ENCODE data around the gene TOP2A.
"Not testable (repeated sequence)": the region's sequence is repeated elsewhere in the genome, so short reads cannot be mapped to it uniquely, and the experiment has no call there.

Gene TOP2A

DNA sequence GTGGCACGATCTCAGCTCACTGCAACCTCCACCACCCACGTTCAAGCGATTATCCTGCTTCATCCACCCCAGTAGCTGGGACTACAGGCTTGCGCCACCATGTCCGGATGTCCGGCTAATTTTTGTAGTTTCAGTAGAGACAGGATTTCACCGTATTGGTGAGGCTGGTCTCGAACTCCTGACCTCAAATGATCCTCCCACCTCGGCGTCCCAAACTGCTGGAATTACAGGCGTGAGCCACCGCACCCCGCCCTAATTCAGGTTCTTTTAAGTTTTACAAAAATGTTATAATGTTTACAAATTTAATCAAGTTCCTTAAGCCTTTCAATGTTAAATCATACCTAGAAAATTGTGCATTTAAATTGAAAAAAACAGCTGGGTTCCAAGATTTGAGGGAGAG is 39.9 kb downstream of the TOP2A start:
- in situ Hi-C loops (cut with MboI; ENCODE audit: low sequenced_read_pairs) = no loop called here

DNA sequence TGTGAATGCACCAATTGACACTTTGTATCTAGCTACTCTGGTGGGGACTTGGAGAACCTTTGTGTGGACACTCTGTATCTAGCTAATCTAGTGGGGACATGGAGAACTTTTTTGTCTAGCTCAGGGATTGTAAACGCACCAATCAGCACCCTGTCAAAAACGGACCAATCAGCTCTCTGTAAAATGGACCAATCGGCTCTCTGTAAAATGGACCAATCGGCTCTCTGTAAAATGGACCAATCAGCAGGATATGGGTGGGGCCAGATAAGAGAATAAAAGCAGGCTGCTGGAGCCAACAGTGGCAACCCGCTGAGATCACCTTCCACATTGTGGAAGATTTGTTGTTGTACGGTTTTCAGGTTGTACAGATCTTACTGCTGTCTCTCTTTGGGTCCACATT is 41.2 kb downstream of the TOP2A start:
- in situ Hi-C loops (cut with MboI; ENCODE audit: low sequenced_read_pairs) = not testable (repeated sequence)

DNA sequence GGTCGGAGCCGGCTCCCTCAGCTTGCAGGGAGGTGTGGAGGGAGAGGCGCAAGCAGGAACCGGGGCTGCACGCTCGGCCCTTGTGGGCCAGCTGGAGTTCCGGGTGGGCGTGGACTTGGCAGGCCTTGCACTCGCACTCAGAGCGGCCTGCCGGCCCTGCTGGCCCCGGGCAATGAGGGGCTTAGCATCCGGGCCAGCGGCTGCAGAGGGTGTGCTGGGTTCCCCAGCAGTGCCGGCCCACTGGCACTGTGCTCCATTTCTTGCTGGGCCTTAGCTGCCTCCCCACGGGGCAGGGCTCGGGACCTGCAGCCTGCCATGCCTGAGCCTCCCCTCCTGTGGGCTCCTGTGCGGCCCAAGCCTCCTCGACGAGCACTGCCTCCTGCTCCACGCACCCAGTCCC is 41.9 kb downstream of the TOP2A start:
- in situ Hi-C loops (cut with MboI; ENCODE audit: low sequenced_read_pairs) = not testable (repeated sequence)

DNA sequence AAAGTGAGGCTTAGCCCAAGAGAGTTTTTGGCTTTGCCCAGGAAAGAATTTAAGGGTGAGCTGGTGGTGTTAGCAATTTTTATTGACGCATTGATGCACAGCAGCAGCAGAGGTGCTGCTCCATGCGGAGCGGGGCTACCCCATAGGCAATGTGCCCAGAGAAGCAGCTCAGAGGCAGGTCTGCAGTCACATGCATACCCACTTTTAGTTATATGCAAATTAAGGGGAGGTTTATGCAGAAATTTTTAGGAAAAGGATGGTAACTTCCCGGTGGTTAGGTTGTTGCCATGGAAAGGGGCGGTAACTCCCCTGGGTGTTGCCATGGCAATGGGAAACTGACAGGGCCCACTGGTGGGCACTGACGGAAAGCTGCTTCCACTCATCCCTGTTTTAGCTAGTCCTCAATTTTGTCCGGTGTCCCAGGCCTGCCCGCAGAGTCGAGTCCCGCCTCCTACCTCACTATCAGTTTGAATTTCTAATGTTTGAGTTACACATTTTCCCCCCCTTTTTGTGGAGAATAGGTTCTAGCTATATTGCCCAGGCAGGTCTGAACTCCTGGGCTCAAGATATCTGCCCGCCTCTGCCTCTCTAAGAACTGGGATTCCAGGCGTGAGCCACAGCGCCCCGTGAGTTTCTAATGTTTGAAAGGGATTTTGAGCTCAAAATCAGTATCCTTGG is 42.7 kb downstream of the TOP2A start:
- in situ Hi-C loops (cut with MboI; ENCODE audit: low sequenced_read_pairs) = no loop called here

DNA sequence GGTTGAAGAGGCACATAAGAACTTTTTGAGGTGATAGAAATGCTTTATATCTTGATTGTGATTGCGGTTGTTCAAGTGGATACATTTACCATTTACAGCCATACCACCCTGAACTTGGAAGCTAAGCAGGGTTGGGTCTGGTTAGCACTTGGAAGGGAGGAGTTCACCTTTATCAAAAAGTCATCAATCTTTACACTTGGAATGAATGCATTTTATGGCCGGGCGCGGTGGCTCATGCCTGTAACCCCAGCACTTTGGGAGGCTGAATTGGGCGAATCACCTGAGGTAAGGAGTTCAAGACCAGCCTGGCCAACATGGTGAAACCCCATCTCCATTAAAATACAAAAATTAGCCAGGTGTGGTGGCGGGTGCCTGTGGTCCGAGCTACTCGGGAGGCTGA is 43.7 kb downstream of the TOP2A start:
- in situ Hi-C loops (cut with MboI; ENCODE audit: low sequenced_read_pairs) = no loop called here

DNA sequence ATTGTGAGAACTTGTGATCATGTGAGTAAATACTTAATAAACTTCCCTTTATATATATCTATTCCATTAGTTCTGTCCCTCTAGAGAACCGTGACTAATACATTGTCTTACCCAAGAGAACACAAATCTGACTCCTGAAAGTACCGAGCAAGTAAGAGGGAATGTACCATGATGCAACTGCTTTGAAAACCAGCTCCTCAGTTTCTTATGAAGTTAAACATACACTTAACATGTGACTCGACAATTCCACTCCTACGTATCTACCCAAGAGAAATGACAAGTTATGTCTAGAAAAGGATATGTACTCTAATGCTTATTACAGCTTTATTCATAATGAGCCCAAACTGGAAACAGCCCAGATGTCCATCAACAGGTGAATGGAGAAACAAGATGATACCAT is 44.4 kb downstream of the TOP2A start:
- in situ Hi-C loops (cut with MboI; ENCODE audit: low sequenced_read_pairs) = no loop called here

DNA sequence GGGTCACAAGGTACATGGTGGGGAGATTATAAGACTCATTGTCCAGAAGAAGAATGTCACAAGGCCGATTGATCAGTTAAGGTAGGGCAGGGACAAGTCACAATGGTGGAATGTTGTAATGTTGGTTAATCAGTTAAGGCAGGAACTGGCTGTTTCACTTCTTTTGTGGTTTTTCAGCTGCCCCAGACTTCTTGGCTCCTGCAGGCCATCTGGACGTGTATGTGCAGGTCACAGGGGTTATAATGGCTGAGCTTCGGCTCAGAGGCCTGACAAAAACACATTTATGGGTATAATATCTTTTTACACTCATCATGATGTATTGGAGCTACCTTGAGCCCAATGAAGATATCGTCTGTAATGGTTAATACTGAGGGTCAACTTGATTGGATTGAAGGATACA is 45.1 kb downstream of the TOP2A start:
- in situ Hi-C loops (cut with MboI; ENCODE audit: low sequenced_read_pairs) = not testable (repeated sequence)

DNA sequence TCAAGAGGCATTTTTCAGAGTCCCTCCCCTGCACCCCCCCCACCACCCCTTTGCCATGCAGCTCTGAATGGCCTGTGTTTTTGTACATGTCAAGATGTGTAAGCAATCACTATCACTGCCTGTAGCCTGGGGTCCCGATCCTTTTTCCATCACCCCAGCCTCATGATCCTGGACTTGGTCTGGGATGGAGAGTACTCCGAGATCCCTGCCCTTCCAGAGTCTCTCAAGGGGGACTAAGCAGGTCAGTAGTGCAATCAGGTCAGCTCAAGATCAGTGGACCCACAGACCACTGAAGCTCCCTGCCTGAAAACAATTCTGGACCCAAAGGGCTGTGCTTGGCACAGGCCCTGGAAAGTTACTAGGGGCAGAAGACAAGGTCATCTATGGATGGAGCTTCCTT is 45.7 kb downstream of the TOP2A start:
- in situ Hi-C loops (cut with MboI; ENCODE audit: low sequenced_read_pairs) = no loop called here

DNA sequence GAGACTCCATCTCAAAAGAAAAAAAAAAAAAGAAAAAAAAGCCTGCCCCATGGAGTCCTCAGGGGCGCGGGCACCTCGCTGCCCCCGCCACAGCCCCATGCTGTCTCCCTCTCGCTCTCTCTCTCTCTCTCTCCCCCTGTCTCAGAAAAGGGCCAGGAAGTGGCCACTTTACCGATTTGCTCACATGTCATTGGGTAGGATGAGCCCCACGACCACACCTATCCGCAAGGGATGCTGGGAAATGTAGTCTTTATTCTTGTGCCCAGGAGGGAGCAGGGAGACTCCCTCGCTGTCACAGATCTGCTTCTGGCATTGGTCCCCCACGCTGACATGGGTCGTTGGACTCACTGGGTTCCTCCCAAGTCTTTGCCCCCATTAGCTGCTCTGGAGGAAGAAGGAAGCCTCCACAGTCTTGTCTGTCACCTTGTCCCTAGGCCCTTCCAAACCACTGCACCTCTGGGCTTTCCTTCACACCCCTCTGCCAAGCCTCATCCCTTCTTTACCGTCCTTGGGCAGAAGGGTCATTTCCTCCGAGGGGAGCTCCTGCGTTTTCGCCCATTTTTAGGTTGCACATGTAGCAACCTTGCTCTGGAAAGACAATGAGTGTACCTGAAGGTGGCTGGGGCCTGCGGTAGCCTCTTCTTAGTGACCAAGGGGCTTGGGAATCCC is 46.3 kb downstream of the TOP2A start:
- in situ Hi-C loops (cut with MboI; ENCODE audit: low sequenced_read_pairs) = no loop called here

DNA sequence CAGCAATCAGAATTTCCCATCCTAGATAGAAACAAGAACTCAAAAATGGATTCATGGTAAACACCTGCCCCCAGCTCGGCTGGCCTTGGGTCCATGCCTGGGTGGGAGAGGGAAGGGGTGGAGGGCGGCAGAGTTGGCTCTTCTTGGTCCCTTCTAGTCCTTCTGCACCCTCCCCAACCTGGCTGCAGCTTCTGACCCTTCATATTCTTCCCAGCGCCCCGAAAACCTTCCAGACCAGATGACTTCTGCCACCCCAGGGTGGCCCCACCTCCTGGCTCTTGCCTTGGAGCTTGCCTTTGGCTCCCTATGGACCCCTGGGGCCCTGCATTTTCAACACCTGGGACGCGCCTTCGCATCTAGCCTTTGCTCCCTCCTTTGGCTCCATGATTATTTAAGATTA is 47.8 kb downstream of the TOP2A start:
- in situ Hi-C loops (cut with MboI; ENCODE audit: low sequenced_read_pairs) = loop anchor here (10.0 kb wide), 1 partner anchor 165 kb away; no protein-coding TSS in a partner anchor

DNA sequence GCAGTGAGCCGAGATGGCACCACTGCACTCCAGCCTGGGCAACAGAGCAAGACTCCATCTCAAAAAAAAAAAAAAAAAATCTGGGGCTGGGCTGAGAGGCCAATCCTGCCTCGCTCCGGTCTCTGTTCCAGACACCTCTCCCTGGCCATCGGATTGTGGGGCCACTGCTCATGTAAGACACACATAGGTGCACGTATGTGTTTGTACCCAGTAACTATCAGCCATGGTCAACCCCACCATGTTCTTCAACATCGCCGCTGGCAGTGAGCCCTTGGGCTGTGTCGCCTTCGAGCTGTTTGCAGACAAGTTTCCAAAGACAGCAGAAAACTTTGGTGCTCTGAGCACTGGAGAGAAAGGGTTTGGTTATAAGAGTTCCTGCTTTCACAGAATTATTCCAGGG is 50.0 kb downstream of the TOP2A start:
- in situ Hi-C loops (cut with MboI; ENCODE audit: low sequenced_read_pairs) = loop anchor here (10.0 kb wide), 1 partner anchor 167 kb away; no protein-coding TSS in a partner anchor

DNA sequence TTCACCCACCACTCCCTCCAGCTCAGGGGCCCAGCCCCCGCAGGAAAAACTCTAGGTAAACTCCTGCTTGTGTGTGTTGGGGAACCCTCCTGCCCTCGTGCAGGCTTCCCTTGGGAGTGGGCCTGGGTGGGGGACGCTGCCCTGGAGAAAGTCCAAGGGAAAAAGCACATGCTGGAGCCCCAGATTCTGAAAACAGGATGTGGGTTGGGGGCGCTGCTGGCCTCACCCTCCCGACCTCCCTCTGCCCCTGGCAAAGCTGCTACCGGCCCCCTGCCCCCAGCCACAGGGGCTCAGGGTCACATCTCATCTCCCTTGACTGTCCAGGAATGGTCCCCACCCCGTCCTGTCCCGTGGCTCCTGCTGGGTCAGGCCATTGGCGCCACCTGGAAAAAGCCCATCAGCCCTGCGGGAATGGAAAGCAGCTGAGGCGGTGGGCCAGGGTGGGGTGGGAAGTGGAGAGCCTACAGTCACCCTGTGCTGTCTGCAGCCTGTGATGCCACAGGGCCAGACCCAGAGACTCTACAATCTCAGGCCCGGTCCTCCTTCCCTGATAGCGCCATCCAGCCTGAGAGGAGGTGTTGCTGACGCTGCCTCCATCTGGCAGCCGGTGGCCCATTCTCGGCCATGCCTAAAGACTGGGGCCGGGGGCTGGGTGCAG is 50.7 kb downstream of the TOP2A start:
- in situ Hi-C loops (cut with MboI; ENCODE audit: low sequenced_read_pairs) = loop anchor here (10.0 kb wide), 1 partner anchor 168 kb away; no protein-coding TSS in a partner anchor

DNA sequence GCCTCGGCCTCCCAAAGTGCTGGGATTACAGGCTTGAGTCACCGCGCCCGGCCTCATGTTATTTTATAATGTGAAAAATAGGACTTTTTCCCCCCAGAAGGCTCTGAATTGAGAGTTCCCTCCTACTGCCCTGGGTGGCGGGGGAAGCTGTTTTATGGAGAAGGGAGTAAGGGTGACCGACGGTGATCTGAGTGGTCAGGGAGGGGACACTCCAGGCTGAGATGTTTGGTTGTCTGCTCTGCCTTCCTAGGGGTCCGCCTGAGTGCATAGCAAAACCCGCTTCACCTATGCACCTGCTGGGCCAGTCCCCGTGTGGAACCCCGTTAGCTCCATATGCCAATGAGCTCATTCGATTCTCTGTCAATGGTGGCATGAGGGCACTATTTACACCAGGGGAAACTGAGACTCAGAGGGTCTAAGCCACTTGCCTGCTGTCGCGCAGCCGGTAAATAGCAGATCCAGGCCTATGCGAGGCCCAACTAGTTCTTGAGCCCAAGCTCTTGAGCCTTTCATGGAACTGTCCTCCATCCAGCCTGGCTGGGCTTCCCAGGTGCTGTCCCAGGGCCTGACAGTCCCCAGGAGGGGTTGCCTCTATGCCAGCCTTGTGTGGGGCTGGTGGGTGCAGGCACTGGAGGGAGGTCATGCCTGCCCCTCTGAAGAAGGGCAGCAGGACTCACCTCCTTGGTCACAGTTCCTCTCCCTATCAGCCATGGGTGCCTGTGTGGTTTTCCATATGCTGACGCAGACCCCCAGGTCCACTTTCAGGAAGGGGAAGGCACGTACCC is 51.4 kb downstream of the TOP2A start:
- in situ Hi-C loops (cut with MboI; ENCODE audit: low sequenced_read_pairs) = loop anchor here (10.0 kb wide), 1 partner anchor 169 kb away; no protein-coding TSS in a partner anchor

DNA sequence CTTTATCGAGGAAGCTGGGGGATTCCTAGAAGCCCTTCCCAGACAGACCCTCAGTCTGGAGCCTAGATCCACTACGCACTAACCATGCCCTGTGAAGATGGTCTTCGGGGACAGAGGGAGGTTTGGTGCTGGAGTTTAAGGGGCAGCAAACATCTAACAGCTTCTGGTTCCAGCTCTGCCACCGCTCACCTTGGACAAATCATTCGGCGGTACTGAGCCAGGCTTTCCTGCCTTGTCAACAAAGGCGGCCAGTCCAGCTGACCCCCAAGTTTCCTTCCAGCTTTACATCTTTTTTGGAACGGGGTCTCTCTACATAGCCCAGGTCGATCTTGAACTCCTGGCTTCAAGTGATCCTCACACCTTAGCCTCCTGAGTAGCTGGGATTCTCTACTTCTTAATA is 52.8 kb downstream of the TOP2A start:
- in situ Hi-C loops (cut with MboI; ENCODE audit: low sequenced_read_pairs) = loop anchor here (10.0 kb wide), 1 partner anchor 170 kb away; no protein-coding TSS in a partner anchor

DNA sequence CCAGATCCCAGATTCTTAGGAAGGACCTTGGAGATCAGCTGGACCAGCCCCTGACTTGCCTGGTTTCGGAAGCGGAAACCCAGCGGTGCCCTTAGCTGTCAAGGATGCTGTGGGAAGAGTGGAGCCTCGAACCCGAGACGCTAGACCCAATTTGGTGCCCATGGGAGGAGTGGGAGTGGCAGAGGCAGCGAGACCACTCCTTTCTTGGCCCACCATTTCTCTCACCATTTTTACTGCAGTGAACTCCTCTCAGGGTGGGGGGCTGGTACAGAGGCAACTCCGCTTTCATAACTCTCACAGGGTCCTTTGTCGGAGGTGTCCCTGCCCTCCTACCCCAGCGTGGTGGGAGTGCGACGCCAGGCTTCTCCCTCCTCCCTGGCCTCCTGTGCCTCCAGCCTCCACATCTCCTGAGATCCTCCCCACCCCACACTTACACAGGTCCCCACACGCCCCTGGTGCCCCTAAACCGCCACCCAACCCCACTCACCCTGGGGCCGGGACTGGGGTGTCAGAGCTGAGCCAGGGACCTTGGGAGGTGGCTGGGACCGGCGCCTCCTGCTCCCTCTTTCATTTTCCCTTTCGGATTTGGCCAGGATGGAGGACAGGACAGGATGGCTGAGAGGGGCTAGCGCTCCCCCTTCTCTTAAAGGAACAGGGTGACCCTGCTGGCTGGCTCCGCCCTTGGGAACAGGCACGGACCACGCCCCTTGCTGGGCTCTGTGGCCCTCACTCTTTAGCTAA is 53.4 kb downstream of the TOP2A start, which contains the start of gene GJD3:
GJD3 (minus strand) TSS at position 617 of the 741 bp plus-strand sequence. CDS start 922 bp downstream, outside the sequence.
- in situ Hi-C loops (cut with MboI; ENCODE audit: low sequenced_read_pairs) = loop anchor here (10.0 kb wide), 1 partner anchor 171 kb away; no protein-coding TSS in a partner anchor

DNA sequence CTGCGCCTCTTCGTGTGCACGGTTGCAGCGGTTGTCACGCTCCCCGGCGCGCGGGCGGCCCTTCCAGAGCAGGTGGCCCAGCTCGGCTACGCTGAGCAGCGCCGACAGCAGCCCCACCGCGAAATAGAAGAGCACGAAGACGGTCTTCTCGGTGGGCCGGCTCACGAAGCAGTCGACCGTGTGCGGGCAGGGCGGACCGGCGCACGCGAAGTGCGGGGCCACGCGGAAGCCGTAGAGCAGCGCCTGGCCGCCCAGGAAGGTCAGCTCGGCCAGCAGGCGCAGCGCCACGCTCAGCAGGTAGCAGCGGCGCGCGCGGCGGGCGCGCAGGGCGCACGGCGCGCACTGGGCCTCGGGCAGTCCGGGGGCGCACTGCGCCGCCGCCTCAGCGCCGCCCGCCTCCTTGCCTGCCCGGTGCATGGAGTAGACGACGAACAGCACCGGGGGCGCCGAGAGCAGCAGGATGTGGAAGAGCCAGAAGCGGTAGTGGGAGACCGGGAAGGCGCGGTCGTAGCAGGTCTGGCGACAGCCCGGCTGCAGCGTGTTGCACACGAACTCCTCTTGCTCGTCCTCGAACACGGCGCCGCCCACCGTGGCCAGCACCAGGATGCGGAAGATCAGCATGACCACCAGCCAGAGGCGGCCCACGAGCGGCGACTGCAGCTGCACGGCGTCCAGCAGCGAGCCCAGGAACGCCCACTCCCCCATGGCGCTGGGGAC is 54.4 kb downstream of the TOP2A start:
- in situ Hi-C loops (cut with MboI; ENCODE audit: low sequenced_read_pairs) = loop anchor here (10.0 kb wide), 1 partner anchor 172 kb away; no protein-coding TSS in a partner anchor

DNA sequence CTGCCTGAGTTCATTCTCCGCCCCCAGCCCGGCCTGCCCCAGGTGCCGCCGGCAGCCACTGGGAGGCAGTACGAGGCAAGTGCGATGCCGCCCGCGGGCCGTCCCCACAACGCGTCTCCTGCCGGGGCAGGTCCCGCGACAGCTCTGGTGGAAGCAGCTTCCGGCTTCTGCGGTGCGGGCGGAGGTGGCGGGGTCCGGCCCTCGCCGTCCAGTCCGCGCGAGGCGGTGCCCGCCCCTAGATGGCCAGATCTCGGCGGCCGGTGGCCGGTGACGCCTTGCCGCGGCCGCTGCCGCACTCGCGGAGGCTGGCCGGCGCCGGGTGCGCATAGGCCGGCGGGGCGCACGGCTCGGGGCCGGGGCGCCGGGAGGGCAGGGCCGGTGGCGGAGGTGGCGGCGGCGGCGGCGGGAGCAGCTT is 55.0 kb downstream of the TOP2A start:
- in situ Hi-C loops (cut with MboI; ENCODE audit: low sequenced_read_pairs) = loop anchor here (10.0 kb wide), 1 partner anchor 172 kb away; no protein-coding TSS in a partner anchor

DNA sequence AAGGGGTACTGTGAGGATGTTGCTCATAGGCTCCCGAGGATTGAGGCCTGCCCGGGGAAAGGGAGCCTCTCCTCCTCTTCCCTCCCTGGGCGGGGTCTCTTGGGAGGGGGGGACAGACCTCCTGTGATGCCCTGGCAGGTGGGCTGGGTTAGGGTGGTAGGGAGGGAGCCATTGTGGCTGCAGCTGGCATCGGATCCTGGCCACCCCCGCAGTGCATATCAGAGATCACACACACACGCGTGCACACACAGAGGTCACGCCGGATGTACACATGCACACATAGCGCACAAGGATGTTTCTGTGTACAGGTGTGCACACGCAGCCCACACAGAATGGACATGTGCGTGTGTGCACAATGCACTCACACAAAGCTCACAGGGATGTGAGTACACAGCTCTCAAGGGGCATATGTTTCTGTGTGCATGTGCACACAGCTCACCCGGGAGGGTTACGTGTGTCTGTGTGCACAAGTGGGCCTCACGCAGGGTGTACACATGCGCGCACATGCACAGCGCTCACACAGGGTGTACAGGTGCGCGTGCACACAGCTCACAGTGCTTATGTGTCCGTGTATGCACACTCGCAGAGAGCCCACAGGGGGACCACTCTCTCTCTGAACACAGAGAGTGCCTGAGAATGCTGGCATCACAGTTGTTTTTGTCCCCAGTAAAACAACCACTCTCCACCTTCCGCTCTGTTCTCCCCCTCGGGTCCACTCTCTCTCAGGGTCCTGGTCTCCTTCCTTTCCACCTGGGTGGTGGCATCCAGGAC is 55.6 kb downstream of the TOP2A start:
- in situ Hi-C loops (cut with MboI; ENCODE audit: low sequenced_read_pairs) = loop anchor here (10.0 kb wide), 1 partner anchor 173 kb away; no protein-coding TSS in a partner anchor

Data from HL-60/S4 (cell line).